ENCODE results near the gene CDH4. TPM values are rescaled to one million over a fixed set of nuclear protein-coding genes. Genes with fewer than 3 reads are reported as not detected.

The CDH4 gene
- total and polyA plus RNA-seq, 2 of the 4 experiments (the other 2 are of a cell fraction) = 1.6 to 3.5 TPM

- no peak overlapping the region for H2AK9ac ChIP-seq (replicated peaks; ENCODE audit: low read depth, low read length, poor library complexity)
- POLR2A ChIA-PET (ENCODE audit: unreplicated experiment) = no interaction called here
- H2AK5ac ChIP-seq (ENCODE audit: low read depth, low read length) = no peak overlapping the region
- no peaks in the 10 kb centered on the region for H3K36me3 ChIP-seq (ENCODE audit: control insufficient read depth, insufficient read depth, low read length)
- H3K79me1 ChIP-seq (ENCODE audit: low read depth in 1 of 2, low read length in 2 of 2) = no peaks in the 10 kb centered on the region
- no peak overlapping the region for H2BK15ac ChIP-seq (ENCODE audit: low read depth, low read length)
- H3K27ac ChIP-seq (ENCODE audit: insufficient read depth, low read length) = no peak overlapping the region
- no peak overlapping the region for H4K8ac ChIP-seq (ENCODE audit: low read depth in 2 of 2, low read length in 2 of 2)
- H3K27me3 ChIP-seq (ENCODE audit: control insufficient read depth, insufficient read depth, low read length) = no peaks in the 10 kb centered on the region
- H3K9me3 ChIP-seq (ENCODE audit: control insufficient read depth, insufficient read depth, low read length) = peaks cover 2% of the 10 kb centered on the region; the same call in 1 of the 2 replicates
- no peak overlapping the region for H3K4me2 ChIP-seq (ENCODE audit: low read depth, low read length)
- H3K14ac ChIP-seq (replicated peaks; ENCODE audit: low read depth, low read length) = no peak overlapping the region
- no peak for DNase-seq
- no peak overlapping the region for H3K9ac ChIP-seq (ENCODE audit: low read depth, low read length)
- in situ Hi-C loops (cut with MboI; ENCODE audit: low sequenced_read_pairs) (no loop called here), intact Hi-C loops (cut with micrococcal nuclease) (no loop called here), dilution Hi-C loops (cut with HindIII; ENCODE audit: low sequenced_read_pairs, unreplicated experiment) (no loop called here)
- H4K5ac ChIP-seq (ENCODE audit: low read depth, low read length) = no peak overlapping the region
- no peak overlapping the region for H3K23ac ChIP-seq (ENCODE audit: low read depth, low read length)
- H2BK5ac ChIP-seq (ENCODE audit: low read depth, low read length, poor library complexity, severe bottlenecking) = no peak overlapping the region
- no peaks in the 10 kb centered on the region for H4K20me1 ChIP-seq (ENCODE audit: insufficient read depth, low read length)
- no peak overlapping the region for H4K91ac ChIP-seq (ENCODE audit: insufficient read depth, low read depth, low read length)
- H3K4me3 ChIP-seq (ENCODE audit: insufficient read depth, low read depth, low read length) = no peak overlapping the region
- no peak overlapping the region for H3K4ac ChIP-seq (ENCODE audit: low read depth, low read length)
- H2BK120ac ChIP-seq (ENCODE audit: low read depth, low read length) = no peak overlapping the region
- no peaks in the 10 kb centered on the region for H3K4me1 ChIP-seq (ENCODE audit: control insufficient read depth, insufficient read depth, low read length)
- CTCF ChIA-PET = no interaction called here
- BruUV-seq (replicated peaks) = no TSS peak
- WGBS, 2 experiments (ENCODE audit: extremely low coverage in 2 of 2, insufficient read length in 1 of 2) = 43% methylated on average over 3 of the region's 13 CpGs; no CpG with 5 or more reads in 1 of the 2 experiments
- no peak overlapping the region for H3K56ac ChIP-seq (ENCODE audit: extremely low read depth, insufficient read depth, low read length)
- no peak overlapping the region for H2AFZ ChIP-seq (replicated peaks; ENCODE audit: low read length, poor library complexity)
- no peaks in the 10 kb centered on the region for H3K9me1 ChIP-seq (ENCODE audit: insufficient read depth, low read length)
- no peak for ATAC-seq (ENCODE audit: low read depth)
- TF ChIP-seq RFX5 (IDR thresholded peaks at IDR 0.05; ENCODE audit: low read depth, low read length) = no peak
- no peak for TF ChIP-seq NFE2L2 (IDR thresholded peaks at IDR 0.05; ENCODE audit: low read depth, low read length)
- no peak for TF ChIP-seq FOS (IDR thresholded peaks at IDR 0.05; ENCODE audit: low read depth, low read length)
- no peak for TF ChIP-seq RAD21 (IDR thresholded peaks at IDR 0.05; ENCODE audit: low read length)
- no peak for TF ChIP-seq RCOR1 (IDR thresholded peaks at IDR 0.05; ENCODE audit: insufficient replicate concordance, low read length)
- no peak for TF ChIP-seq POLR2A (IDR thresholded peaks at IDR 0.05; ENCODE audit: low read depth, low read length)
- TF ChIP-seq MAZ (IDR thresholded peaks at IDR 0.05; ENCODE audit: borderline replicate concordance, low read depth, low read length) = no peak
- no peak overlapping the region for H3K18ac ChIP-seq (ENCODE audit: low read depth, low read length)
- H2BK20ac ChIP-seq (ENCODE audit: low read depth, low read length) = no peak overlapping the region
Measured at GRCh38 chr20:61613917-61614705, 362.1 kb downstream of the CDH4 start.

Measured in IMR-90 (cell line).